Activated CD4-positive, CD25-positive, alpha-beta regulatory T cell treated with anti-CD3 and anti-CD28 coated beads, Interleukin-2, amount 50 U/mL, for 24 hours (primary cell): ENCODE data around the gene ADCY7.

Experiments
- ATAC-seq, 2 donors: fragments of 150-1000 bp; cut with Tn5 transposase; one replicate each; pipeline ENCODE4 v1.10.0; 2021; ENCODE audit warnings: mild to moderate bottlenecking in 1 of 2, moderate library complexity in 1 of 2

The ADCY7 gene

GRCh38 chr16:50284131-50284911 is 18.0 kb downstream of the ADCY7 start:
- ATAC-seq = no peak

DNA sequence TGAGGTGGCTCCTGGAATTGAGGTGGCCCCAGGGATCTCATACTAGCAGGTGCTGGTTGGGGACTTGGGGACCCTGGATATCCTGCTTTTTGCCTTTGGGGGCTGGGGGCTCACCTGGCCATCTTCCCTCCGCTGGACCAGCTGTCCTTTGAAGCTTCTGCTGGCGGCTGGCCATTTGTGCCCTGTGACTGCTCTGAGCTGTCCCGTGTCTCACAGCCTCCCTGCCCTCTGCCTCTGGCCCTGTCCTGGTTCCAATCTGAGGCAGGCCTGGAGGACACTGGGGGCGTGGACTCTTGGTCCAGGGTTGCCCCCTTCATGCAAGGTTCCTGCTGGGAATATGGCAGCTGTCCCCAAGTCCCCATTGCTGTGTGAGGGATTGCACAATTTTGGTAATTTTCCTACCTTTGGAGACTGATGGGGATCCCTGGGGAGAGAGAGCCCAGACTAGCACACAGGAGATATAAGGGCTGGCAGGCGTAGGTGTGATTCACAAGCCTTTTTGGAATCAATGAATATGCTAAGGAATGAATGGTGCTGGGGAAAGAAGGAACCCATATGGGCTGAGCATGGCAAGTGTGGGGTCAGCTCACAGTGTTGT is 19.2 kb downstream of the ADCY7 start:
- ATAC-seq = no peak

- no peak for ATAC-seq
These were observed 20.3 kb downstream of the ADCY7 start for GRCh38 chr16:50286681-50287080.

GRCh38 chr16:50288026-50288425 is 21.7 kb downstream of the ADCY7 start:
- ATAC-seq = no peak

DNA sequence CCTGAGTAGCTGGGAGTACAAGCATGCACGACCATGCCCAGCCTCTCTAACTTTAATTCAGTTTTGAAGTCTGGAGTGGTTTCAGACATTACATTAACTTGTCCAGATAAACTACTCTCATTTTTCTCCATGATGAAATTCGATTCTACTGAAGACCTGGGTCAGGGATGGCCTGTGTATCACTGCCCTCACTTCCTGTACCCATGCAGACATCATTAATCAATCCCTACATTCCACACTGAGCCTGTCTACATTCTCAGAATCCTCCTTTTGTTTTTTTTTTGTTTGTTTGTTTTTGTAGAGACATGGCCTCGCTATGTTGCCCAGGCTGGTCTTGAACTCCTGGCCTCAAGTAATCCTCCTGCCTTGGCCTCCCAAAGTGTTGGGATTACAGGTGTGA is 22.6 kb downstream of the ADCY7 start:
- no peak for ATAC-seq

- no peak for ATAC-seq
These were observed 23.8 kb downstream of the ADCY7 start for GRCh38 chr16:50289950-50290764.

GRCh38 chr16:50290856-50291255 is 24.5 kb downstream of the ADCY7 start:
- ATAC-seq = no peak

DNA sequence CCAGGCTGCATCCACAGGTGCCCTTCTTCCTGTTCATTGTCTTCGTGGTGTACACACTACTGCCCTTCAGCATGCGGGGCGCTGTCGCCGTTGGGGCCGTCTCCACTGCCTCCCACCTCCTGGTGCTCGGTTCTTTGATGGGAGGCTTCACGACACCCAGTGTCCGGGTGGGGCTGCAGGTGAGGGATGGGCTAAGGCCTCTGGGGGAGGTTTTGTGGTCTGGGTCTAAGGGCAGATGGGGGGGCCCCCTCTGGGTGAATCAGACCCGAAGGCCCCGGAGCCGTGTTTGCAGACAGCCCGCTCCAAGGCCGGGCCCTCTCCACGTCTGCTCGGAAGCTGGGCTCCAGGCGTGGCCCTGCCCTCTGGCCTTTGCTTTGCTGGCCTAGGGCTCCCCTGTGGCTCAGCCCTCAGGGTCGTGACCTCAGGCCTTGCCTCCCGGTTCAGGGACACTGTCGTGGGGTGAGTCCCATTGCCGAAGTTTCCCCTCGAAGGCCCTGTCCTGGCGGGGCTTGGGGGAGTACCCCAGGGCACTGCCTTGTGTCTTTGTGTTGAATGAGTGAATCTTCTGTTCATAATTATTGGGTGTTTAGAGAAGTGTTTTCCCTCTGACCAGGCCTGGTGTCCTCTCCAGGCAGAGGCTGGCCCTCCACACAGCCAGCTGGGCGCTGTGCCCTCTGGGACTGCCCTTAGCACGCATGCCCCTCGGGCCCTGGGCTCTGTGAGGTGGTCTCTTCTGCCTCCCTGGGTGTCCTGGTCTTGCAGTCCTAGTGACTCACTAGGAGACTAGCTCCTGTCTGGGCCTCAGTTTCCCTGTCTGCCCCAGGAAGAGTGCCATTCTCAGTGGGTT is 25.6 kb downstream of the ADCY7 start:
- no peak for ATAC-seq

DNA sequence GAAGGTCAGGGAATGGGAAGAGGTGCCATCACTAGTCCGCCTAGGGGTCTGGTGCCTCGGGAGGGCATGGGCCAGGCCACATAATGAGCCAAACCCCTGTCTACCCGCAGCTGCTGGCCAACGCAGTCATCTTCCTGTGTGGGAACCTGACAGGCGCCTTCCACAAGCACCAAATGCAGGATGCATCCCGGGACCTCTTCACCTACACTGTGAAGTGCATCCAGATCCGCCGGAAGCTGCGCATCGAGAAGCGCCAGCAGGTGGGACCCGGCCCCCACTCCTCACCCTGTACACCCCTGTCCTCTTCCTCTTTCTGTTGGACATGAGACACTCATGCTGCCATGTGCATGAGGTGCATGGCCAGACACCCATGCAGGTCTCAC is 26.2 kb downstream of the ADCY7 start:
- ATAC-seq = no peak

- ATAC-seq = no peak
These were observed 26.9 kb downstream of the ADCY7 start for GRCh38 chr16:50293041-50293783.

DNA sequence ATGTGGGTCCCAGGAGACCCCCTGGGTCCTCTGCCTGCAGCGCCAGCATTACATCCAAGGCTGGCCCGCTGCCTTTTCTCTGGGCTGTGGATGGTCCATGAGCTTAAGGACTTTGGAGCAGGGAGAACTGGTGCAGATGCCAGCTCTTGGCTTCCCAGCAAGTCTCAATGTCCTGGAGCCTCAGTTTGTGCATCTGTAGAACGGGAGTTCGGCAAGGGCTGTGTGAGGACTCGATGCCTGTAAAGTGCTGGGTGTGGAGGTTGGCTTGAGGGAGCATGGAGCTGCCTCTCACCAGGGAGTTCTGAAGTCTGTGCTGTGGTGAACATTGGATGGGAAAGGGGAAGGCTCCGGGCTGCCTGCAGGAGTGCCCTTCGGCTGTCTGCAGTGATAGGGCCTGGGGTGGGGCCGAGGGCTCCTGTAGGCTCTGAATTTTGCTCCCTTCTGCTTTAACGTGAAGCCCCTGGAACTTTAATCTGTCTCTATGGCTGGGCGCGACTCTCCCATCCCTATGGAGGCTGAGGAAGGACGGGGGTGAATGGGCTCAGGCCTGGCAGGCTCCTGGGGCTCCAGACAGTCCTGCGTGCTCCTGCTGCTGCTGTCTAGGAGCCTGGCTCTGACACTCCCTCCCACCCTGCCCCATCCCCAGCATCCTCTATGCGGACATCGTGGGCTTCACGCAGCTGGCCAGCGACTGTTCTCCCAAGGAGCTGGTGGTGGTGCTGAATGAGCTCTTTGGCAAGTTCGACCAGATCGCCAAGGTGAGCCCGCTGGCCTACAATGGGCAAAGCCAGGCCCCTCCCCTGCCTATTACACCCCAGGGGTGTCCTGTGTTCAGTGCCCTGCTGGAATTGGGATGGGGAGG is 27.9 kb downstream of the ADCY7 start:
- no peak for ATAC-seq

DNA sequence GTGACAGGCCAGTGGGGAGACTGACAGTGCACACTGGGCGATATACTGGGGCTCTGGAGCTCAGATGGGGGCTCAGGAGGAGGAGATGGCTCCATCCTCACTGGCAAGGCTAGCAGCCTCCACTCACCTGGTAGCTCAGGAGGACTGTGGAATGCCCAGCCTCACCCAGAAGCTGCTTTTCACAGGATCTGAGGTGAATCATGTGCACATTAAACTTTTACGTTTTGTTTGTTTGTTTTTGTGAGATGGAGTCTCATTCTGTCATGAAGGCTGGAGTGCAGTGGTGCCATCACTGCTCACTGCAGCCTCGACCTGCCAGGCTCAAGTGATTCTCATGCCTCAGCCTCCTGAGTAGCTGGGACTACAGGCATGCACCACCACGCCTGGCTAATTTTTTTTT is 28.6 kb downstream of the ADCY7 start:
- ATAC-seq = no peak

DNA sequence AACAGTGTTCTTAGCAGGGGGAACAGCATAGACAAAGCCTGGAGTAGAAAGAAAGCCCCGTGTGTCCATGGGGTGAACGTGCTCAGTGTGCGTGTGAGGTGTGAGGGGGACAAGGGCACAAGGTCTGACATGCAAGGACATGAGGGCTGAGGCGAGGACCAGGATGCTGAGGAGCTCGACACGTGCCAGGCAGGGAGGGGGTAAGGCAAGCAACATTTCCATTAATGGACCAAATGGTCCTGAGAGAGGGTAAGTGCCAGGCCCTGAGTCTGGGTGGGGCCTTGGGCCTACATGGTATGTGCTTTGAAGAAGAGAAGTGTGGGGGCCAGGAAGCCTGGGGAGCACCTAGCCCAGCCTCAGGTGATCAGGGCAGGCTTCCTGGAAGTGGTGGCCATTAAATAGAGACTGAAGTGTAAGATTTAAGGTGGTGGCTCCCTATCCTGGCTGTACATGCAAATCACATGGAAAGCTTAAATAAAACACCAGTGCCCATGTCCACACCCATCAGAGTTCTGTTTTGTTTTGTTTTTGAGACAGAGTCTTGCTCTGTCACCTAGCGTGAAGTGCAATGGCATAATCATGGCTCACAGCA is 29.3 kb downstream of the ADCY7 start:
- ATAC-seq = no peak

DNA sequence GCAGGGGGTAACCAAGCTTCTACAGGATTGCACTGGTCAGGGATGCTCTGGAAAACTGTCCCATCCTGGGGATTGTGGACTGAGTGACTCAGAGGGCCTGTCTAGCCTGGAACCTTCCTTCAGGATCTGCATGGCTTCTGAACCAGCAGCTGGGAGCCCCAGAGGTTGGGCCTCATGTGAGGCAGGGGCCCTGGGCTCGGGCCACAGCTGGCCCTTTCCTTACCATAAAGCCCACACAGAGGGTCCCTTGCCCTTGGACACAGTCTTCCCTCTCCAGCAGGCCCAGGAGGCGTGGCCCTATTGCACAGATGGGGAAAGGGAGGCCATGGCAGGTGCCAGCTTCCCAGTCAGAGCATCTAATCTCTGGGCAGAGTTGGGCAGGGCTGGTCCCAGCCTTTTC is 30.5 kb downstream of the ADCY7 start:
- ATAC-seq = no peak

DNA sequence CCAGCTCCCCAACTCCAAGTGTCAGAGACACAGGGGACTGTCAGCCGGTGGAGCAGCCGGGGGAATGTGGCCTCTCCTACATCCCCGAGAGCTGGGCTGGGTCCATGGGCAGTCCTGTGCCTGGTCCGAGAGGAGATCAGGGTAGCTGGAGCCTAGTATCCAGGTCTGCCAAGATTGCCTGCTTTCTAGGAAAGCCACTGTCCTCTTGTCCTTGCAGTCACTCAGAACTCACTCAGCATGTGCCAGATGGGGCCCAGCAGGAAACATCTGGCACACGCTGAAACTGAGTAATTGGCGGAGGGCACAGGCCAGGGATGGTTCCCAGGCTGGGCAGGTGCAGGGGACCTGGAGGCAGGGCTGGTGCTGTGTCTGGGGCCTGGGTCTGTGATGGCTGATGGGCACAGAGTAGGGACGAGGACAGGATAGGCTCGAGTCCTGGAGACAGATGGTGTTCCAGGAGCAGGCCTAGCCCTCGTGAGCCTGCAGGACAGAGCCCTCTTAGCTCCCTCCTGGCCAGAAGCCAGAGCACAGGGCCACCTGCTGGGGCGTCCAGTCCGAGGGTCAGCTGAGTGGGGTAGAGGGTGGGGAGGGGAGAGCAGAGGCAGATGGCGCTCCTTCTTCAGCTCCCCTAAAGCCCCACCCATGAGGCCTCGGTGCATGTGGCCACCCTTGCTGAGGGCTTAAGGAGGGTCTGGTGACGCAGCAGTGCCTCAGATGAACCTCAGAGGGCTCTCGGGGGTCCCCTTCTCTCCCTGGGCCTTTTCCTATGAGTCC is 31.1 kb downstream of the ADCY7 start:
- no peak for ATAC-seq

GRCh38 chr16:50298075-50298460 is 31.7 kb downstream of the ADCY7 start:
- no peak for ATAC-seq

- no peak for ATAC-seq
These were observed 32.5 kb downstream of the ADCY7 start for GRCh38 chr16:50298591-50299507.

DNA sequence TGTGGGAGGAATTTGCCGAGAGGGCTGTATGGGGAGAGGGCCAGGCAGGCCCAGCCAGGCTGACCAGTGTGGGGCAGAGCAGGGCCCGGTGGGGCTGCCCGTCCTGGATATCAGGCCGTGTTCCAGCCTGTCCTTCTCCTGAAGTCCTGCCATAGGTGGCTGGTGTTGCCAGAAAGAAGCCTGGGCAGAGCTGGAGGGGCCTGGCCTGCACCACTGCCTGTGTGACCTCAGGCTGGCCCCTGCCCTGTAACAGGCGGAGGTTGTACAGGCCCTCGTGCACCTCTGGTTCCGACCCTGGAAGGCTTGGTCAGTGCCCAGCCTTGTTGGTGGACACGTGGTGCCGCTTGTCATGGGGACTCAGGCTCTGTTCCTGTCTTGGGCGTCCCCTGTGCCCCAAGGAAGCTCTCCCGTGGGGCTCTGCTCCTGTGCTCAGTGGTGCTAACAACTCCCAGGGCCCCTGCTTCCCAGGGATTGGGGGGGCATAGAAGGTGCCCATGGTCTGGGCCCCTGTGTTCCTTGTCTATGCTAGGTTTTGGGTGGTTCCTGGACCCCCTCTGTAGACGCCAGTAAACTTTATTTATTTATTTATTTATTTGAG is 33.3 kb downstream of the ADCY7 start:
- no peak for ATAC-seq
